Nephron (organoid): Measurements from ENCODE around the gene SC5D.

ENCODE experiments used
- H3K27ac Mint-ChIP-seq, 3 experiments: 2 replicates each; pipeline ENCODE4 v1.8.0; 2020; ENCODE audit warnings: mixed read lengths in 3 of 3, mild to moderate bottlenecking in 2 of 3, moderate library complexity in 1 of 3
- H3K27me3 Mint-ChIP-seq: 2 replicates; pipeline ENCODE4 v1.8.0; 2021; ENCODE audit warnings: low read depth, mild to moderate bottlenecking, moderate library complexity, mixed read lengths
- H3K36me3 Mint-ChIP-seq: 2 replicates; pipeline ENCODE4 v1.8.0; 2020; ENCODE audit warnings: low read depth, mixed read lengths
- H3K4me1 Mint-ChIP-seq: 2 replicates; pipeline ENCODE4 v1.8.0; 2020; ENCODE audit warnings: mixed read lengths
- H3K4me3 Mint-ChIP-seq, 3 experiments: 2 replicates each; pipeline ENCODE4 v1.8.0; 2020; ENCODE audit warnings: mild to moderate bottlenecking in 3 of 3, mixed read lengths in 3 of 3, moderate library complexity in 2 of 3
- H3K9me3 Mint-ChIP-seq: 2 replicates; pipeline ENCODE4 v1.8.0; 2020; ENCODE audit warnings: mixed read lengths
- CTCF ChIP-seq, 3 experiments: fragments of 200-600 bp; sonication (generic); IDR thresholded peaks; one replicate each; pipeline ENCODE4 v1.5.0; 2021; ENCODE audit warnings: antibody characterized with exemption in 3 of 3; ENCODE audit not compliant: unreplicated experiment in 3 of 3

The SC5D gene

DNA sequence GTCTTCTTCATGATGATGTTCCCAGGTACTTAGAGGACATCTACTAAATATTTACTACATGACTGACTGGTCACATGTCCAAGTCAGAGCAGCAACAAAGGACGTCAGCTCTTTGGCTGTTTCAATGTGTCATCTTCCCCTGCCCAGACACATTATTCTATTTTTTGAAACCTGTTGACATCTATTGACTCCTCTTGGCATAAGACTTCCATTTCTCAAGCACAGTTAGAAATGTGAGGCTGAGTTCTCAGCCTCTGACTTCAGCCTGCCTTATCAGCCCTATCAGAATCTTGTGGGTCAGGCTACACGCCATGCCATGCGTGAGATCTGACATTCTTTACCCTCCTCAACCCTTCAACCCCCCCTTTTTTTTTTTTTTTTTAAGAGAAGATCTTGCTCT, 63.8 kb downstream of the SC5D start:
- no peak for TF ChIP-seq CTCF (IDR thresholded peaks at IDR 0.05; ENCODE audit: unreplicated experiment in 3 of 3)
- Mint-ChIP-seq H3K9me3 (no peaks in the 10 kb centered on the region), H3K27ac (no peak overlapping the region), H3K36me3 (no peaks in the 10 kb centered on the region), H3K27me3 (peaks cover 13% of the 10 kb centered on the region), H3K4me1 (peaks cover 25% of the 10 kb centered on the region), H3K4me3 (no peak overlapping the region)
